Activated naive CD8-positive, alpha-beta T cell treated with anti-CD3 and anti-CD28 coated beads, Interleukin-2, amount 10 ng/mL, durations not matched to agents 7 days and 5 days (primary cell): Measurements from ENCODE around the gene TAF6L. TPM values are rescaled to one million over a fixed set of nuclear protein-coding genes. Genes with fewer than 3 reads are reported as not detected.

ENCODE experiments used
- ATAC-seq: fragments of 150-1000 bp; cut with Tn5 transposase; one replicate; pipeline ENCODE4 v1.10.0; 2021; ENCODE audit warnings: low read depth, moderate library complexity
- POLR2A ChIA-PET: fragments of 350-600 bp; sonication (Branson Sonifier 250); formaldehyde crosslinking; loops from one replicate; lab custom pipeline; 2021; ENCODE audit warnings: antibody characterized with exemption; lab: Charles Lee
- DNase-seq: peaks from one replicate; pipeline ENCODE4 v3.0.0; 2021
- H3K27ac Mint-ChIP-seq: one replicate; pipeline ENCODE4 v1.8.0; 2022; ENCODE audit warnings: mild to moderate bottlenecking, mixed read lengths
- H3K27me3 Mint-ChIP-seq: one replicate; pipeline ENCODE4 v1.8.0; 2022; ENCODE audit warnings: mild to moderate bottlenecking, moderate library complexity, mixed read lengths
- H3K36me3 Mint-ChIP-seq: one replicate; pipeline ENCODE4 v1.8.0; 2021; ENCODE audit warnings: mild to moderate bottlenecking, mixed read lengths
- H3K4me1 Mint-ChIP-seq: one replicate; pipeline ENCODE4 v1.8.0; 2021; ENCODE audit warnings: mixed read lengths
- H3K4me3 Mint-ChIP-seq: one replicate; pipeline ENCODE4 v1.8.0; 2022; ENCODE audit warnings: mild to moderate bottlenecking, moderate library complexity, mixed read lengths
- H3K9me3 Mint-ChIP-seq: one replicate; pipeline ENCODE4 v1.8.0; 2021; ENCODE audit warnings: mixed read lengths
- total RNA-seq, 2 experiments: library from RNA; stranded (reverse); gene quantifications; one replicate each; pipeline ENCODE4 v1.2.3, GENCODE V29; 2021

The TAF6L gene
- total RNA-seq, 2 experiments from 2014 or later: 20.6 to 22.2 TPM

- Mint-ChIP-seq H3K4me1 (peaks cover 10% of the 10 kb centered on the region), H3K9me3 (no peaks in the 10 kb centered on the region), H3K36me3 (peaks cover 8% of the 10 kb centered on the region), H3K27me3 (no peaks in the 10 kb centered on the region), H3K27ac (no peak overlapping the region), H3K4me3 (no peak overlapping the region)
- ATAC-seq (no peak), DNase-seq (no peak)
- POLR2A ChIA-PET: interaction anchor here (1.2 to 4.3 kb wide), 4 partner anchors 10 to 103 kb away, joined by 4 to 23 read pairs (median 10); partner anchors contain the start of genes LBHD1 and WDR74
Measured at GRCh38 chr11:62775646-62776045, 4.5 kb downstream of the TAF6L start.

DNA sequence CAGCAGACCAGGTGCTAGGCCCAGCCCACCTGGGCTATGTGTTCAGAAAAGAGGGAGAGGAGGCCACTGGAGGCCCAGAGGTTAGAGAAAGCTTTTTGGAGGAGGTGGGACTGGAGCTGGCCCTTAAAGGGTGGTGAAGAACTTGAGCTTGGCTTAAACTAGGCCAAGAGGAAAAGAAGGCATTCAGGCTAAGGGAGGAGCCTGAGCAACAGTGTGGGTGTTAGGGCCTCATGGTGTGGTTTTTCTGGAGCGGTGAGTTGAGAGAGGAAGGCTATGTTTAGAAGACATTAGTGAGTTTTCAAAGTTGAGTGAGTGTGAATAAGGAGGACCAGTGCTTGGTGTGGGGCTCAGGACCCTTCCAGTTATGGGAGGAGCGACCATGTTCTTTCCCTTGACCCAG lies 6.2 kb downstream of the TAF6L start:
- no peak for DNase-seq
- H3K9me3 Mint-ChIP-seq: no peaks in the 10 kb centered on the region
- H3K27ac Mint-ChIP-seq: peak overlapping the region; percentile 75
- H3K27me3 Mint-ChIP-seq: no peaks in the 10 kb centered on the region
- no peak overlapping the region for H3K4me3 Mint-ChIP-seq
- peaks cover 8% of the 10 kb centered on the region for H3K36me3 Mint-ChIP-seq
- ATAC-seq: no peak
- POLR2A ChIA-PET: interaction anchor here (0.7 to 4.3 kb wide), 5 partner anchors 8 to 166 kb away, joined by 3 to 23 read pairs (median 4); partner anchors contain the start of gene LBHD1
- H3K4me1 Mint-ChIP-seq: peaks cover 9% of the 10 kb centered on the region

- DNase-seq: no peak
- Mint-ChIP-seq H3K27me3 (no peaks in the 10 kb centered on the region), H3K36me3 (peaks cover 8% of the 10 kb centered on the region), H3K4me1 (peaks cover 9% of the 10 kb centered on the region), H3K9me3 (no peaks in the 10 kb centered on the region), H3K27ac (peak overlapping the region; percentile 49), H3K4me3 (no peak overlapping the region)
- POLR2A ChIA-PET: interaction anchor here (1.3 kb wide), 1 partner anchor 28 kb away, joined by 3 read pairs; no protein-coding TSS in a partner anchor
- no peak for ATAC-seq
Measured at GRCh38 chr11:62778441-62778840, 7.2 kb downstream of the TAF6L start.

DNA sequence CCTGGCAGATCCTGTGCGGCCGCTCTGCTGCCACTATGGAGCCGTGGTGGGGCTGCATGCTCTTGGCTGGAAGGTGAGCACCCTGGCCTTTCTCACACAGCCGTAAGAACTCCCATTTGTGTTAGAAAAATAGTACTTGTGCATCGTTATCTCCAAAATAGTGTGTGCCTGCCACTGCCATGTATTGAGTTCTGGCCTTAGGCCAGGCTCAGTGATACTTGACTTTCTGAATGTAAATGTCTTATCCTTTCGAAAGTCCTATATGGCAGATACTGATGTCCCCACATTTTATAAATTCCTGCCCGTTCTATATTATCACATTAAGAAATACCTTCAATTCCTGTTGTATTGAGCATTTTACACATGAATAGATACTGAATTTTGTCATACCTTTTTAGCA lies 11.6 kb downstream of the TAF6L start:
- H3K27ac Mint-ChIP-seq: peak overlapping the region; percentile 7
- H3K36me3 Mint-ChIP-seq: peaks cover 3% of the 10 kb centered on the region
- ATAC-seq (no peak), DNase-seq (no peak)
- POLR2A ChIA-PET: interaction anchor here (0.6 kb wide), 1 partner anchor 191 kb away, joined by 4 read pairs; no protein-coding TSS in a partner anchor
- H3K9me3 Mint-ChIP-seq: no peaks in the 10 kb centered on the region
- peaks cover 8% of the 10 kb centered on the region for H3K4me1 Mint-ChIP-seq
- H3K4me3 Mint-ChIP-seq: no peak overlapping the region
- no peaks in the 10 kb centered on the region for H3K27me3 Mint-ChIP-seq

DNA sequence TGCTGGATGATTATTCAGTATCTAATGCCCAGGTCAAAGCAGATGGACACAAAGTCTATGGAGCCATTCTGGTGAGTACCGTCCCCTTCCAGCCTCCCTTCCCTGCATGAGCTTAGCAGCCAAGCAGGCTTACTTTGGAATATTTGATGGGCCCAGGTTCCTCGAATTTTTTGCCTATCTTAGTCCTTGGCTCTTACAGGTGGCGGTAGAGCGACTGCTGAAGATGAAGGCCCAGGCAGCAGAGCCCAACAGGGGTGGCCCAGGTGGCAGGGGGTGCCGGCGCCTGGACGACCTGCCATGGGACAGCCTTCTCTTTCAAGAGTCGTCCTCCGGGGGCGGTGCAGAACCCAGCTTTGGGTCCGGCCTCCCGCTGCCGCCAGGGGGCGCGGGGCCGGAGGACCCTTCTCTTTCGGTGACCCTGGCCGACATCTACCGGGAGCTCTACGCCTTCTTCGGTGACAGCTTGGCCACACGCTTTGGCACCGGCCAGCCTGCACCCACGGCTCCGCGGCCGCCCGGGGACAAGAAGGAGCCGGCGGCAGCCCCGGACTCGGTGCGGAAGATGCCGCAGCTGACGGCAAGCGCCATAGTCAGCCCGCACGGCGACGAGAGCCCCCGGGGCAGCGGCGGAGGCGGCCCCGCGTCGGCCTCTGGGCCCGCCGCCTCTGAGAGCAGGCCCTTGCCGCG lies 15.3 kb downstream of the TAF6L start:
- POLR2A ChIA-PET: interaction anchor here (0.6 to 9.1 kb wide), 28 partner anchors 10 to 212 kb away, joined by 3 to 247 read pairs (median 10); partner anchors contain the start of genes BSCL2, C11orf98, CSKMT and GNG3
- peaks cover 8% of the 10 kb centered on the region for H3K36me3 Mint-ChIP-seq
- peak overlapping the region; percentile 88 for H3K4me3 Mint-ChIP-seq
- DNase-seq (peak; percentile 92), ATAC-seq (peak; percentile 66)
- no peaks in the 10 kb centered on the region for H3K9me3 Mint-ChIP-seq
- peaks cover 34% of the 10 kb centered on the region for H3K4me1 Mint-ChIP-seq
- peak overlapping the region; percentile 88 for H3K27ac Mint-ChIP-seq
- no peaks in the 10 kb centered on the region for H3K27me3 Mint-ChIP-seq

DNA sequence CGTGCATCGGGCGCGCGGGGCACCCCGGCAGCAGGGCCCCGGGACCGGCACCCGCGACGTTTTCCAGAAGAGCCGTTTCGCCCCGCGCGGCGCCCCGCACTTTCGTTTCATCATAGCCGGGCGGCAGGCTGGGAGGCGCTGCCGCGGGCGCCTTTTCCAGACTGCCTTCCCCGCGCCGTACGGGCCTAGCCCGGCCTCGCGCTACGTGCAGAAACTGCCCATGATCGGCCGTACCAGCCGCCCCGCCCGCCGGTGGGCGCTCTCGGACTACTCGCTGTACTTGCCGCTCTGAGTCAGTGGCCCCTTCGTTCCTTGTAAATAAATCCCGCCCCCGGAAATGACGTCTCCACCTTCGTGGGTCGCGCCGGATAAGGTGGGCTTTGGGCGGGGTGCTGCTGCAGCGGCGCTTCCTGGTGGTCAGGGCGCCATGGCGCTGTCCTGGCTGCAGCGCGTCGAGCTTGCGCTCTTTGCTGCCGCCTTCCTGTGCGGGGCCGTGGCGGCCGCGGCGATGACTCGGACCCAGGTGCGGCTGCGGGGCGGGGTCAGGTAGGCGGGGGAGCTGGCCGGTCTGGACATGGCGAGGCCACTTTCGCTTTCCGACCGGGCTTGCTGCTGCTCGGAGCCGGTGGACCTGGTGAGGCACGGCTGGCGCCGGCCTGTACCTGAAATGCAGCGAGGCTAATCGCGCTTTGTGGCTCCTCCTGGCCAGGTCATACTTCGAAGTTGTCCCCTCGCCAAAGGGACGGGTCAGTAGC lies 16.0 kb downstream of the TAF6L start, which contains the start of gene TMEM179B:
Gene TMEM179B (plus strand): TSS at position 398 of the 755 bp plus-strand sequence. CDS start 30 bp downstream, at position 428.
- Mint-ChIP-seq H3K27ac (peak within 1 kb of the TSS; percentile 97), H3K4me1 (peaks cover 38% of the 10 kb centered on the region), H3K36me3 (peaks cover 11% of the 10 kb centered on the region), H3K9me3 (no peaks in the 10 kb centered on the region), H3K27me3 (no peaks in the 10 kb centered on the region), H3K4me3 (peak within 1 kb of the TSS; percentile 92)
- POLR2A ChIA-PET: interaction anchor here (0.6 to 9.1 kb wide), 37 partner anchors 10 to 213 kb away, joined by 3 to 247 read pairs (median 5); partner anchors contain the start of genes BSCL2, C11orf98, CSKMT and GNG3
- DNase-seq (peak; percentile 93), ATAC-seq (peak; percentile 73)

DNA sequence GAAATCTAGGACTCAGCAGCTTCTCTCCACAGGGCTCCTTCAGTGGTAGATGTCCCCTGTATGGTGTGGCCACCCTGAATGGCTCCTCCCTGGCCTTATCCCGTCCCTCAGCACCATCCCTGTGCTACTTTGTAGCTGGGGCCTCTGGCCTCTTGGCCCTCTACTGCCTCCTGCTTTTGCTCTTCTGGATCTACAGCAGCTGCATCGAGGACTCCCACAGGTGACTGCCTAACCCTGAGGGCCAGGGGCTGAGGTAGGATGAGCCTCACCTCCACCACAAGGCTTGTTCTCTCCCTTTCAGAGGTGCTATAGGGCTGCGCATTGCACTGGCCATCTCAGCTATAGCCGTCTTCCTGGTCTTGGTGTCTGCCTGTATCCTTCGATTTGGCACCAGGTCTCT lies 17.8 kb downstream of the TAF6L start:
- no peaks in the 10 kb centered on the region for H3K9me3 Mint-ChIP-seq
- peak overlapping the region; percentile 97 for H3K27ac Mint-ChIP-seq
- no peaks in the 10 kb centered on the region for H3K27me3 Mint-ChIP-seq
- ATAC-seq (no peak), DNase-seq (no peak)
- H3K4me3 Mint-ChIP-seq: peak overlapping the region; percentile 92
- H3K4me1 Mint-ChIP-seq: peaks cover 43% of the 10 kb centered on the region
- POLR2A ChIA-PET: interaction anchor here (0.7 to 9.1 kb wide), 15 partner anchors 11 to 869 kb away, joined by 3 to 247 read pairs (median 10); partner anchors contain the start of genes HNRNPUL2, LBHD1, NXF1 and SLC3A2
- H3K36me3 Mint-ChIP-seq: peaks cover 15% of the 10 kb centered on the region

DNA sequence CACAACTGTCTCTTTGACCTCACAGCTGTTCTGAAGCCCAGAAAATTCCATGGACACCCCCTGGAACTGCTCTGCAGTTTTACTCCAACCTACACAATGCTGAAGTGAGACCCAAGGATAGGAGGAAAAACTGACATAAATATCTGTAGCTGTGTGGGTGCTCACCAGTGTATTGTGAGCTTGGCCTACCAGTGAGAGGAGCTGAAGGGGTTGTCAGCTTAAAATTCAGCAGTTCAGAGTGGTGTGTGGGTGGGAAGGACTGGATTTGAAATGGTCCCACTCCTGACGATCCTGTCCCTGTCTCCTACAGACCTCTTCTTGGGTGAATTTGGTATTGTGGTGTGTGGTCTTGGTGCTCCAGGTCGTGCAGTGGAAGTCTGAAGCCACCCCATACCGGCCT lies 18.4 kb downstream of the TAF6L start:
- POLR2A ChIA-PET: interaction anchor here (1.1 to 9.1 kb wide), 14 partner anchors 11 to 198 kb away, joined by 3 to 247 read pairs (median 8); partner anchors contain the start of genes HNRNPUL2, LBHD1, NXF1 and SLC3A2
- DNase-seq: no peak
- H3K27me3 Mint-ChIP-seq: no peaks in the 10 kb centered on the region
- H3K9me3 Mint-ChIP-seq: no peaks in the 10 kb centered on the region
- peaks cover 19% of the 10 kb centered on the region for H3K36me3 Mint-ChIP-seq
- H3K4me3 Mint-ChIP-seq: peak overlapping the region; percentile 92
- peak overlapping the region; percentile 97 for H3K27ac Mint-ChIP-seq
- ATAC-seq: no peak
- H3K4me1 Mint-ChIP-seq: peaks cover 43% of the 10 kb centered on the region

- peaks cover 40% of the 10 kb centered on the region for H3K4me1 Mint-ChIP-seq
- H3K27me3 Mint-ChIP-seq: no peaks in the 10 kb centered on the region
- POLR2A ChIA-PET: interaction anchor here (0.7 to 9.1 kb wide), 14 partner anchors 9 to 200 kb away, joined by 3 to 247 read pairs (median 4); partner anchors contain the start of genes C11orf98, CSKMT, NXF1 and SLC3A2
- H3K27ac Mint-ChIP-seq: peak within 1 kb of the TSS; percentile 97
- no peaks in the 10 kb centered on the region for H3K9me3 Mint-ChIP-seq
- peak; percentile 75 for ATAC-seq
- DNase-seq: peak; percentile 94
- peaks cover 26% of the 10 kb centered on the region for H3K36me3 Mint-ChIP-seq
- H3K4me3 Mint-ChIP-seq: peak within 1 kb of the TSS; percentile 92
Measured at GRCh38 chr11:62791501-62792201, 20.5 kb downstream of the TAF6L start, which contains the start of gene TMEM223. TMEM223 (minus strand) TSS chr11:62792006; CDS start chr11:62791994, 12 bp downstream.

DNA sequence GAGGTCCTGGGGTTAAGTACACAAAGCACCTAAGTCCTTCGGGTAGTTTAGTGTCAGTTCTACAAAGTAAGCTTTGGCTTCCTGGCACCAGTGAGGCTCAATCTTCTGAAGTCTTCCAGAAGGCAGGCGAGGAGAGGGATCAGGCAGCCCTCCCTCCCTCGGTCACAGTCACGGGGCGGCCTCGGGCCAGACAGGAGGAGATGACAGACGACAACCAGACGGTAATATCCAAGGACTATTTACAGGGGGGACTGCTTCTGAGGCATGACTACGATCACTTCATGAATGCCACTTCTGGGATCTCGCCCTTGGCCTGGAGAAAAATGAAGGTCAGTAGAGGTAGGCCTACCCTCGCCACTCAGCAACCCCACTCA lies 21.0 kb downstream of the TAF6L start:
- POLR2A ChIA-PET: interaction anchor here (0.9 to 9.1 kb wide), 9 partner anchors 9 to 201 kb away, joined by 3 to 247 read pairs (median 4); partner anchors contain the start of genes NXF1, STX5, TUT1 and WDR74
- no peaks in the 10 kb centered on the region for H3K27me3 Mint-ChIP-seq
- peaks cover 40% of the 10 kb centered on the region for H3K4me1 Mint-ChIP-seq
- ATAC-seq (peak; percentile 1), DNase-seq (no peak)
- H3K36me3 Mint-ChIP-seq: peaks cover 29% of the 10 kb centered on the region
- H3K27ac Mint-ChIP-seq: peak overlapping the region; percentile 97
- H3K4me3 Mint-ChIP-seq: peak overlapping the region; percentile 92
- H3K9me3 Mint-ChIP-seq: no peaks in the 10 kb centered on the region

DNA sequence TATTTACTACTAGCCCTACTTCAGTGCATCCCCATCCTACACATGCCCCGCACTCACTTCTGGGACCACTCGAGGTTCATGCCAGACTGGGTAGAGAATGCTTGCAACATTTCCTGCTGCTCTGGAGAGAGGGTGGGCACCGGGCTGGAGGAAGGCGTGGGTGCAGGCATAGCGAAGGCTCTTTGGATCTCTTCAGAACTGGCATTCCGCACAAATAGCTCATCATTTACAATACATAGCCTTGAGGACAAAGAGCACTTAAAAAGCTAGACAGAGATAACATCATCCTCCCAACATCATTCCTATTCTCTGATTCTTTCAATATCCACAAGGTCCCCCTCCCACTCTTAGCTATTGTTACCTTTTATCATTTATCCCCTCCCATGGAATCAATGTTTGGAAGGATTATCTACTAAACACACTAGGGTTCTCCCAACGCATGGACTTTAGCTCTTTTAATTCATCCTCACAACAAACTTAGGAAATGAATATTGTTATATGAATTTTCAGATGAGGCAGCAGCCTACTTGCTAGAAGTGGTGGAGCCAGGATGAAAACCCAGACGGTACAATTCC lies 23.1 kb downstream of the TAF6L start:
- DNase-seq (no peak), ATAC-seq (no peak)
- POLR2A ChIA-PET: interaction anchor here (0.8 to 2.3 kb wide), 7 partner anchors 10 to 67 kb away, joined by 3 to 11 read pairs (median 7); partner anchors contain the start of genes HNRNPUL2, NXF1, TEX54 and ZBTB3
- H3K27ac Mint-ChIP-seq: no peak overlapping the region
- peaks cover 37% of the 10 kb centered on the region for H3K36me3 Mint-ChIP-seq
- H3K9me3 Mint-ChIP-seq: no peaks in the 10 kb centered on the region
- peaks cover 29% of the 10 kb centered on the region for H3K4me1 Mint-ChIP-seq
- no peak overlapping the region for H3K4me3 Mint-ChIP-seq
- H3K27me3 Mint-ChIP-seq: no peaks in the 10 kb centered on the region

DNA sequence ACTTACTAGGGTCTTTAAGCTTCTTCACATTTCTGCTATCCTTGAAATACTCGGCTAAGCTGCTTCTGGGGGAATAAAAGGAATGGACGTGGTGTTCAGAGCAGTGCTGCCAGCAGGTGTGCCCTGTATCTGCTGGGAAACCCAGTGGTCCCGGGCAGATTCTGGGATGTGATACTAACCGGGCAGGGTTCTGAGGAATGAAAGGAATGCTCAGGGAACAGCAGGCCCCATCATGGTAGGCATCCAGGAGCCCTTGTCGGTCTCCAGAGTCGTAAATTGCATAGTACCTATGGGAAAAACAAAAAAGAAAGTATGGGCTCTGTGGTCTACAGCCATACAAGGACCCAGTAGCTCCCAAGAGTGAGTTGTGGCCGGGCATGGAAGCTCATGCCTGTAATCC lies 25.1 kb downstream of the TAF6L start:
- Mint-ChIP-seq H3K27ac (no peak overlapping the region), H3K4me1 (peaks cover 14% of the 10 kb centered on the region), H3K27me3 (no peaks in the 10 kb centered on the region), H3K9me3 (no peaks in the 10 kb centered on the region), H3K4me3 (no peak overlapping the region), H3K36me3 (peaks cover 42% of the 10 kb centered on the region)
- ATAC-seq (no peak), DNase-seq (no peak)
- POLR2A ChIA-PET: interaction anchor here (0.8 to 1.6 kb wide), 3 partner anchors 36 to 59 kb away, joined by 3 to 4 read pairs (median 4); no protein-coding TSS in a partner anchor
